ENCODE measurements around the gene EXT2. TPM values are rescaled to one million over a fixed set of nuclear protein-coding genes. Genes with fewer than 3 reads are reported as not detected.

Gene EXT2
- total RNA-seq, 1 donor from 2014 or later, result 78.6 TPM

GRCh38 chr11:44176546-44177213, 81.2 kb downstream of the EXT2 start:
- H3K9me3 ChIP-seq, result no peaks in the 10 kb centered on the region
- H3K4me3 ChIP-seq, result no peak overlapping the region
- no peak for TF ChIP-seq CTCF (IDR thresholded peaks at IDR 0.05)
- TF ChIP-seq POLR2A (IDR thresholded peaks at IDR 0.05), result no peak
- TF ChIP-seq POLR2AphosphoS5 (IDR thresholded peaks at IDR 0.05; ENCODE audit: insufficient read depth in 1 of 2, low read depth in 1 of 2), result no peak
- peaks cover 0 to 7% of the 10 kb centered on the region in 2 donors for H3K36me3 ChIP-seq
- H3K27ac ChIP-seq, result no peak overlapping the region
- no peak for DNase-seq (ENCODE audit: extremely low spot score in 2 of 2)
- peaks cover 8% of the 10 kb centered on the region for H3K4me1 ChIP-seq
- intact Hi-C loops (cut with DNase I), result no loop called here
- H3K27me3 ChIP-seq, result no peaks in the 10 kb centered on the region

- DNase-seq (ENCODE audit: extremely low spot score in 2 of 2), result no peak
- TF ChIP-seq CTCF (IDR thresholded peaks at IDR 0.05), result no peak
- TF ChIP-seq POLR2A (IDR thresholded peaks at IDR 0.05), result no peak
- TF ChIP-seq POLR2AphosphoS5 (IDR thresholded peaks at IDR 0.05; ENCODE audit: insufficient read depth in 1 of 2, low read depth in 1 of 2), result no peak
These were observed 82.4 kb downstream of the EXT2 start for GRCh38 chr11:44177905-44178304.

GRCh38 chr11:44178381-44178780, 82.9 kb downstream of the EXT2 start:
- peaks cover 8% of the 10 kb centered on the region for H3K4me1 ChIP-seq
- H3K4me3 ChIP-seq, result no peak overlapping the region
- no peaks in the 10 kb centered on the region for H3K27me3 ChIP-seq
- DNase-seq (ENCODE audit: extremely low spot score in 2 of 2), result no peak
- H3K9me3 ChIP-seq, result no peaks in the 10 kb centered on the region
- intact Hi-C loops (cut with DNase I), result no loop called here
- TF ChIP-seq POLR2A (IDR thresholded peaks at IDR 0.05), result no peak
- TF ChIP-seq CTCF (IDR thresholded peaks at IDR 0.05), result no peak
- no peak for TF ChIP-seq POLR2AphosphoS5 (IDR thresholded peaks at IDR 0.05; ENCODE audit: insufficient read depth in 1 of 2, low read depth in 1 of 2)
- no peak overlapping the region for H3K27ac ChIP-seq
- H3K36me3 ChIP-seq, result no peaks in the 10 kb centered on the region

More at GRCh38 chr11:44177905-44178304, 82.4 kb downstream of the EXT2 start:
- H3K4me1 ChIP-seq, result peaks cover 8% of the 10 kb centered on the region
- no peak overlapping the region for H3K4me3 ChIP-seq
- H3K27me3 ChIP-seq, result no peaks in the 10 kb centered on the region
- no peak overlapping the region for H3K27ac ChIP-seq
- peaks cover 0 to 3% of the 10 kb centered on the region in 2 donors for H3K36me3 ChIP-seq
- no peaks in the 10 kb centered on the region for H3K9me3 ChIP-seq
- intact Hi-C loops (cut with DNase I), result no loop called here

GRCh38 chr11:44179173-44179572, 83.7 kb downstream of the EXT2 start:
- Histone ChIP-seq H3K27me3 (no peaks in the 10 kb centered on the region), H3K9me3 (no peaks in the 10 kb centered on the region), H3K4me3 (no peak overlapping the region), H3K4me1 (peaks cover 8% of the 10 kb centered on the region), H3K27ac (no peak overlapping the region), H3K36me3 (no peaks in the 10 kb centered on the region)
- intact Hi-C loops (cut with DNase I), result no loop called here
- TF ChIP-seq CTCF (IDR thresholded peaks at IDR 0.05) (no peak), POLR2AphosphoS5 (IDR thresholded peaks at IDR 0.05; ENCODE audit: insufficient read depth in 1 of 2, low read depth in 1 of 2) (no peak), POLR2A (IDR thresholded peaks at IDR 0.05) (no peak)
- DNase-seq (ENCODE audit: extremely low spot score in 2 of 2), result no peak

- TF ChIP-seq POLR2AphosphoS5 (IDR thresholded peaks at IDR 0.05; ENCODE audit: insufficient read depth in 1 of 2, low read depth in 1 of 2) (no peak), POLR2A (IDR thresholded peaks at IDR 0.05) (no peak), CTCF (IDR thresholded peaks at IDR 0.05) (no peak)
- H3K36me3 ChIP-seq, result no peaks in the 10 kb centered on the region
- intact Hi-C loops (cut with DNase I), result no loop called here
- peaks cover 8% of the 10 kb centered on the region for H3K4me1 ChIP-seq
- no peaks in the 10 kb centered on the region for H3K27me3 ChIP-seq
- no peak overlapping the region for H3K27ac ChIP-seq
- no peak for DNase-seq (ENCODE audit: extremely low spot score in 2 of 2)
- no peak overlapping the region for H3K4me3 ChIP-seq
- H3K9me3 ChIP-seq, result no peaks in the 10 kb centered on the region
These were observed 84.6 kb downstream of the EXT2 start for GRCh38 chr11:44180107-44180506.
